HT-29 (cell line): ENCODE measurements around the gene CCDC33. TPM values are rescaled to one million over a fixed set of nuclear protein-coding genes. Genes with fewer than 3 reads are reported as not detected.

Experiments
- DNase-seq: peaks from one replicate; pipeline ENCODE4 v3.0.0-alpha.2; 2015; ENCODE audit warnings: low spot score
- total RNA-seq: library from RNA; depleted of rRNA; stranded (reverse); fragments of >200 nt; shearing (Covaris generic); gene quantifications from 2 replicates; pipeline ENCODE4 v1.2.3, GENCODE V29; 2014

CCDC33 gene
- total RNA-seq, 1 experiment from 2014 or later: 17.0 TPM

DNA sequence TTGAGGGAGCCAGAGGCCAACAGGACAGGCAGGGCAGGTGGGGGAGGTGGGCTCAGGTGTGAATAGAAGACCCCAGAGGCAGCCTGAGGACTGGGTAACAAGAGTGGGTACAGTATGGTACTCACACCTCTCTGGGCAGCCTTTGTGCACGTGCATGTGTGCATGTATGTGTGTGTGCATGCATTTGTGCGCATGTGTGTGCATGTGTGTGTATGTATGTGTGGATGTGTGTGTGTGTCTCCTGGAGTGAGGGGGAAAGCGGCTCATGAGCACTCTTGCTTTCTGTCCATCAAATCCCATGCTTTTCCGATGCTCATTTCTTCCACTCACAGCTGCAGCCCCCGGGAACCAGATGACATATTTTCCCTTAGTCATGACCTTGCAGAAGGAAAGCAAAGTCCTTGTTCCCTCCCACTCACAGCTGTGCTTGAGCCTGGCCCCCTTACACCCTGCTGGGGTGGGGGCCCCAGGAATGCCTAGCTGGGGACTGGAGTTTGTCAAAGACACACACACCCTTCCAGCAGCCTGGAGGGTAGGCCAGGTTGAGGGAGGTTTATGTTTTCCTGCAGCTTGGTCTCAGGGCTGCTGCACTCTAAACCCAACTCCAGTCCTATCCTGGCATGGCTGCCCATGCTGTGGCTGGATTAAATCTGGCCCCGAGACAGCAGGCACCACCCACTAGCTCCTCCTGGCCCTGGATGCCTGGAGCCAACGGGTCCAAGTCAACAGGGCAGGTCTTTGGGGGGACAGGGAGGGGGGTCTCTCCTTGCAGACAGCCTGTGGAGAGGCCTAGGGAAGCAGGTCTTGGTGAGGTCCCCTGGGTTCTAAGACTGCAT, 22.5 kb downstream of the CCDC33 start:
- DNase-seq: no peak

DNA sequence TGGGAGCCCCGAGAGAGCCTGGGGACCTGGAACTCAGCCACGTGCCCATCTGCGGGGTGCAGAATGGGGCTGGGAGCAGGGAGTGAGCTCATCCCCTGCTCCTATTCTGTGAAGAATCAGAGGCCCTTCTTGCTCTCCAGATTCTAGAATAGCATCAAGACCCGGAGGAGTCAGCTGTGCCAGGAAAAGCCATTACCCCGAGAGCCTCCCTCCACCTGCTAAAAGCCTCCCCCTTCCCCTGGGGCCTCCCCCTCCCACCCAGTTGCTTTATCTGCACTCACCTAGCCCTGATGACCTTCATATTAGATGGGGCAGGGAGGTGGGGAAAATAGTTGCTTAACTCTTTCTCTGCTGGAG, 23.1 kb downstream of the CCDC33 start:
- DNase-seq: no peak

DNA sequence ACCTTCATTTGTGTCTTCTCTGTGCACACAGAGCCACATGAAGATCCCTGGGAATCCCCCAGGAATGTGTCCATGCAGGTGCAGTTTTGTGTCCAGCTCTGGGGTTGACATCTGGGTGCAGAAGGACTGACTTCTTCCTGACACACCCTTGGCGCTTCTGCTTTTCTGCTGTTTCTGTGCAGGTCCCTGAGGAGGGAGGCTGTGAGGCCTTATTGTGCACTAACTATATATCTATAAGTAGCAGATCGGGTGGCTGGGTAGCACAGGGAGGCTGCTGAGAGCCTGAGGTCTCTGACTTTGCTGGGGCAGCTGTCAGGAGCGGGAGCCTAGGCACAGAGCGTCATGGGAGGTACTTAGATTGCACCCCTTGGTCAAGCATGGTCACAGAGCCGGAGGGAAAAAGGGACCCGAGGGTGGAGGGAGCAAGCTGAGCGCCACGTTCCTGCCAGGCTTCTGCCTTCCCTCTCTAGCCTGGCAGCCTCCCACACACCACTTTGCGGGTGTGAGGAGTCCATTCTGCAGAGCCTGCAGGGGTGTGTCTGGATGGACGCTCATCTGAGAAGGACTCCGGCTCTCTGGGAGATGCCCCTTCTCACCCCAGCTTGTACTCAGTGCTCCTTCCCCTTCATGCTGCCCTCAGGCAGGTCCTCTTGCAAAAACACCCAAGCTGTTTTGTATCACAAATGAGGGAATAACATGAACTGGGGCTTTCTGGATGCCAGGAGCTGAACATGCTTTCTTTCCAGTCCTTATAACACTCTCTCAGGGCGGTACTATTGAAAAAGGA, 23.9 kb downstream of the CCDC33 start:
- no peak for DNase-seq

DNA sequence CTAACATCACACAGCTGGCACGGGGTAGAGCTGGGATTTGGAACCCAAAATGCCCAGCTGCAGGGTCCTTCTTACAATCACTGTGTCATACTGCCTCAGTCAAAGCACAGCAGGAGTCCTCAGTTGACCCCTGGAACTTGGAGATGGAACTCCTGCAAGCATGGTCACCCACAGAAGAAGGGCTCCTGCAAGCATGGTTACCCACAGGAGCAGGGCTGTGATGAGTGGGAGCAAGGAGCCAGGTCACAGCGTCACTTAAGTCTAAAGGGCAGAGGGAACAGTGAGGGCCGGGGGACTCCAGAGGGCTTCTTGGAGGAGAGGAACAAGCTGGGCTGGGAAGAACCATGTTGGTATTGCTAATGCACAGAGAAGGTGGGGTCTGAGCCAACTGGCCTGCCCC, 24.9 kb downstream of the CCDC33 start:
- no peak for DNase-seq

DNA sequence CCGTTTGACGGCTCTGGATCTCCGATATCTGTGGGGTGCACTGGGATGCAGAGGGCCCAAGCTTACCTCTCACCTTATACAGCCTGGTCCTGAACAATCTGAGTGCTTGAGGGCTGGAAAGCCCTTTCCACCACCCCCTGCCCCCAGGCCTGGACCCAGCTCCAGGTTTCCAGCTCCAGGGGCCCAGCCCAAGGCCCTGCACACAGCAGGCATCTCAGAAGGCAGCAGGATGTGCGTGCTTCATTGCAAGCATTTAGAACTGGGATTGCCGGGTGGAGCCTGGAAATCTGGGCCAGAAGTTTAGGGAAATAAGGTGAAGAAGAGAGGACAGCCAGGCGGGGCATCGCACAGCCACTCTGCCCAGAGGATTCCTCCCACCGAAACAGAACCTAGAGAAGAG, 25.6 kb downstream of the CCDC33 start:
- no peak for DNase-seq

DNA sequence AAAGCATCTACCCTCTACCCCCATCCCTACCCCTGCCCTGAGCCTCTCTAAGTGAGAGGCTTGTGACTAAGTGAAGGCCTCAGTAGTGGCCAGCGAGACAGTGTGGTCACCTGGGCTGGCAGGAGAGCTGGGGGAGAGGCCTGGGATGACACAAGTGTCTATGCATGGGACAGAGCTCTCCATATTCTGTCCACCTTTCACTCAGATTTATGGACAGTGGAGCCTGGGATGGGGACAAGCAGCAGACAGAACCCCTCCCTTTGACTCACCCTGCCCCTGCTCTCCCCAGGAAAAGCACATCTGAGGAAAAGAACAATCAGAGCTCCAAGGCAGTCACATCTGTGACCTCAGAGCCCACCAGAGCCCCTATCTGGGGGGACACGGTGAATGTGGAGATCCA, 26.0 kb downstream of the CCDC33 start:
- DNase-seq: no peak

DNA sequence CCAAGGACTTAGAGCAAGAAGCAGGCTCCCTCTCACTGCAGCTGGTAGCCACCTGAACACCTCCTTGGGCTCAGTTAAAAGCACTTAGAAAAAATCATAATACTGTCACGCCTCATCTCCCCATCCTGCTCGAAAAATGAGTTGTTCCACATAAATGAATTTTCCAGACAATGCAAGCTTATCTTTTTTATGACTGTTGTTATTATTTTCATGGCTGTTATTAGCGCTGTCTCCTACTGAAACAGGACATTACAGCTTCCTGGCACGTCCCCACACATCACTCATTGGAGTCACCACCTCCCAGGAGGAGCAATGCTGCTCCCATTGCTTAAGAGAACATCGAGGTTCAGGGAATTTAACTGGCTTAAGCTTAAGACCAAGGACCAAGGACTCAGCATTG, 26.5 kb downstream of the CCDC33 start:
- no peak for DNase-seq

DNA sequence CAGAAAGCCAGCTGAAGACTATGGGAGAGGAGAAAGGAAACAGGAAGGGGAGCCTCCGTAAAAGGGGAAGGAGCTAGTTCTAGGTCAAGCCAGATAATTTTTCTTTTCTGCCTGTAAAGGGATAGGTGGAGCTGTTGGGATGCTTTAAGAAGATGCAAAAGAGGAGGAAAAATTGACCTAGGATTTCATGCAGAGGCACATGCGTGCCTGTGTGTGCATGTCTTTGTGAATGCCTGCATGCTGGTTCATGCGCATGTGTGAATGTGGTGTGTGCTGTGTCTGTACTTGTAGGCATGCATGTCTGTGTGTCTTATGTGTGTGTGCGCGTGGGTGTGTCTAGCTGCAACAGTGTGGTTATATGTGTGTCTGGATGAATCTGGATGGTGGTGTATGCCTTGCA, 27.3 kb downstream of the CCDC33 start:
- no peak for DNase-seq

DNA sequence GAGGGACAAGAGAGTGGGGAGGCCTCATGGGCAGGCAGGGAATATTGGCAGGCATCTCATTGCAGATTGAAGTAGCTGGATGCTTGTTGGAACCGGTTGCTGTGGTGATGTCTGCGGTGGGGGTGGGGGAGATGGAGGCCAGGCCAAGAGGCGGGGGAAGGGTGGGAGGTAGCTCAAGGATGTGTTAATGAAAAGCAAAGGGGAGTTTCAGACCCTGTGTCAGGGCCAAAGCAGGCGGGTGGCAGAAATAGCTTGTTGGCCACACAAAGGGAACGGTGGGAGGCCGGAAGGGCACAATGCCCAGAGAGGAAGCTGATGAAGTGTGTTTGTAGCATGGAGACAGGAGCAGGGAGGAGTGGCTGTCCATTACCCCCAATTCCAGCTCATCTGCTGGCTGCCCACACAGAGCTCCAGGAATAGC, 28.0 kb downstream of the CCDC33 start:
- no peak for DNase-seq

DNA sequence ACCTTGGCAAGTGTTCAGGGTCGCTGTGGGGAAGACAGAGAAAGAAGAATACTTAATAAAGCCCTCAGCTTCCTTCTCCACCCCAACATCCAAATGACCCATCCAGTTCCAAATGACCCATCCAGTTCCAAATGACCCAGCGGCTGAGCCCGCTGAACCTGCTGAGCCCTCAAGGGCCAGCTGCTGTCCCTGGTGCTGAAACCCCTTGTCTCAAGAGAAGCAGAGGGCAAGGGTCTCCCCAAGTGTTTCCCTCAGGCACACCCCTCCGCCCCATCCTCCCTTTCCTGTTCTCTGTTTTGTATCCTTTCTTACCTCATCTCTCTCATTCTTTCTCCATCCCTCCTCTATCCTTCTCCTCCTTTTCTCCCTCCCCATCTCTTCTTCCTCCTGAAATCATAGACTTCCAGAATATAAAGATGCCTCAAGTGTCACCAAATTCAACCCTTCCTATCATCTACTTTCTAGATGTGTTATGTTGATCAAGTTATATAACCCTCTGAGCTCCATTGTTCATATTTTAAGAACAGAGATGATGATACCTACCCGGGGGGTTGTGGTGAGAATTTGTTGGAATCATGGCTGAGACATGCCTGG, 29.0 kb downstream of the CCDC33 start:
- DNase-seq: peak; percentile 27

DNA sequence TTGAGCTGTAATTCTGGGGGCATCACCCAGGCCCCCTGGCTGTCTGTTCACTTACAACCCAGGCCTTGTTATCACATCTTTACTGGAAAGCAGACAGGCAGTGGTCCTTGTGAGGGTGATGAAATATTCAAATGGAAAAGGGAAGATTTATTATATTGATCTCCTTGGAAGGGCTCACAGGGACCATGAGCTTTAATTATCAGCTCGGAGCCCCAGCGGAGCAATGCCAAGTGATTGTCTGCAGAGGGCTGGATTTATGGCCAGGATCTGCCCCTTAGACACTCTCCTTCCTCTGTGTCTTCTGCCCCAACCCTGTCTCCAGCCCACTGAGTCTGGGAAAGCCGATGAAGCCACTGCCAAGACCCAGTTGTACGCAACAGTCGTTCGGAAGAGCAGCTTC, 31.9 kb downstream of the CCDC33 start:
- DNase-seq: no peak

DNA sequence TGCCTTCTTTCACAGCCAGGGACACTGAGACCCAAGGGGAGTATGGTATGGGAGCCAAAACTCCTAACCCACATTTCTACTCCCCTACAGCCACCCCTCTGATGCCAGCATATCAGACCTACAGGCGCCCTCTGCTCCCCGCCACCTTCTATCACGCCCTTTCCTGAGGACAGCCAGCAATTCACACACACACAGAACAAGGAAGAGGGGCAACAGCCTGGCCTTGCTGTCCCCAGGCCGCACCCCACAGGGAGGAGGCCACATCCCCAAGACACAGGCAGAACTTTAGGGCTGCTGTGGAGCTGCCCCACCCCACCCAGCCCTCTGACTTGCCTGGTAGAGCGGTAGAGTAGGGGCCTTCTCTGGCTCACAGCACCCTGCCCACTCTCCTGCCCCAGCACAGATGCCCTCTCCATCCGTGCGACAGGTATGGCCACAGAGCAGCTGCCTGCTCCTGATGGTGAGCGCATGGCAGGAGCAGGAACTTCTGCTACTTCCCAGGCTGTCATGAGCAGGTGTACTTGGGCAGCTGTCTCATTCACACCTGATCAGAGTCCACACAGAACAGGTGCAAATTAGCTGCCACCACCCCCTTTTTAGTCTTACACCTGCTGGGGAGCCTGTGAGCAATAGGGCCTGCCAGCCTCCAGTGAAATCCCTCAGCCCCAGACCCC, 33.4 kb downstream of the CCDC33 start:
- no peak for DNase-seq

DNA sequence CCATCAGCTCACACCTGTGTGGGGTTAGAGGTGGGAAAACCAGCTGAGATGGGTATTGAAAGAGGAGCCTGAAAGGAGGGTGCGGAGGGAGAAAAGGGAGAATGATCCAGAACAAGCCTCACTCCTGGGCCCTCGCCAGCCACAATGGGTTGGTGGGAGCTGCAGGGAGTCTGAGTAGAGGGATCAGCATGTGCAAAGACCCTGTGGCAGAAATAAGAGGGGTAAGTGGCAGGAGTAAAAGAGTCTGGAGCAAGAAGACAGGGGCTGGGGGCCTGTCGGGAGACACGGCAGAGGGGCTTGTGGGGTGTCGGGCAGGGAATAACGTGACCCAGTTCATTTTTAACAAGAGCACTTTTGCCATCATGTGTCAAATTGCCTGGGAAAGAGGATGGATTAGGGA, 34.0 kb downstream of the CCDC33 start:
- no peak for DNase-seq

DNA sequence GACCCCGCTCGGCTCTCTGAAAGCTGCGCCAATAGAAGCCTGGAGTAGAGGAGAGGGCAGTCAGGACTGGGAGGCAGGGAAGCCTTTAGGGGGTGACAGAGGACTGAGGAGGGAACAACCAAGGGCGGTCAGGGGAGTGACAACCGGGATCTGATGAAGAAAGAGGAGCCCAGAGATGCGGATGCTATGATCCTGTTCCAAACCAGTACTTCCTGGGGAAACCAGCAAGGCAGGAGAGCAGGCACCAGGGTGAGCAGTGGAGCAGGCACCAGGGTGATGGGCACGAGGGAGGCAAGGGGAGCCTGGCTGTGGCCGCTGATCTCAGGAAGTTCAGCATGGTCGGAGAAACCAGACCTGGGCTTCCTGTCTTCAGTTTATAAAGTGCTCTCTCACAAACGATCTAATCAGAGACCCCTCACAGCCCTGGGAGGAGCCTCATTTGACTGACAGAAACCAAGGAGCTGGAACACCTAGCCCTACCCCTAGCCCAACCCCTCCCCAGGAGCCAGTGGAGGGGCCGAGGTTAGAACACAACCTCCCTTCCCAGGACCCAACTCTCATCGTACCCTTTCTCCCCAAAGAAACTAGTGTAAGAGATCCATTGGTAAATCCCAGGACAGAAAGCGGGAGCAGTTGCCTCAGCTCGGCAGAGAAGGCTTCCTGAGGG, 34.9 kb downstream of the CCDC33 start:
- no peak for DNase-seq

DNA sequence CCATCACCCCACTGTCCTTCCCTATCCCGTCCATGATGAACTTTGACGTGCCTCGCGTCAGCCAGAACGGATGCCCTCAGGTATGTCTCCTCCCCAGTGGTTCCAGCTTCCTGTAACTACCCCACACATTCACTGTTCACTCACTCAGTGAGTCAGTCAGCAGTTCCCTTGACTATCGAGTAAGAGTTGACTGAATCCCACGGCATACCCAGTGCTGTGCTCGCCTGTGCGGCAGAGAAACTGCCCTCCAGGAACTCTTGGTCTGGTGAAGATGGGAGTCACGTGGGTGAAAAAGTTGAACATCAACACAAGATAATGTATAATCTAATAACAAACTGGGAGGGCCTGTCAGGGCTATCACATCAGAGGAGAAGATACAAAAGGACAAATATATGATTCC, 36.7 kb downstream of the CCDC33 start:
- DNase-seq: no peak

DNA sequence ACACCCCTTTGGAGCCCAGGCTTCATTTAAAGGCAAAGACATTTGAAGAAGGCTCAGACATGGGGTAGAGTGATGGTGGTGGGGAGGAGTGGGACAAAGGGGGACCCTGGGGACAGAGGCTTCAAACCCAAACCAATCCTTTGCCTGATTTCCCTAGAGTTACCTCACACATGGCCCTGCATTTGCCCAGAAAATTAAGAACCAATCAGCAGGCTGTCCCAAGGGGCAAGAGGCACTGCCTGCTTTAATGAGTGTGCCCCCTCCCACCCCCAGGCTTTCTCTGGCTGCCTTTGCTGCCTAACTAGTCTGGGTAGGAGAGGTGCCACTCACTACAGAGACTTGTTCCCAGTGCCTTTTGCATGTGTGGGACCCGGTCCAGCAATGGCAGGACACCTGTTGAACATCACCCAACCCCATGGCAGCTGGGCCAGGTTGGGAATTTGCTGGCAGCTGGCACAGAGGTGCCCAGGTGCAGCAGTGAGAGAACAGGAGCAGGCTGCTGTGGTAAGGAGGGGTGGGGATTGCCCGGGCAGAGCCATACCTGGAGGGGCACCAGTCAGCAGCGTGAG, 38.4 kb downstream of the CCDC33 start:
- DNase-seq: no peak

DNA sequence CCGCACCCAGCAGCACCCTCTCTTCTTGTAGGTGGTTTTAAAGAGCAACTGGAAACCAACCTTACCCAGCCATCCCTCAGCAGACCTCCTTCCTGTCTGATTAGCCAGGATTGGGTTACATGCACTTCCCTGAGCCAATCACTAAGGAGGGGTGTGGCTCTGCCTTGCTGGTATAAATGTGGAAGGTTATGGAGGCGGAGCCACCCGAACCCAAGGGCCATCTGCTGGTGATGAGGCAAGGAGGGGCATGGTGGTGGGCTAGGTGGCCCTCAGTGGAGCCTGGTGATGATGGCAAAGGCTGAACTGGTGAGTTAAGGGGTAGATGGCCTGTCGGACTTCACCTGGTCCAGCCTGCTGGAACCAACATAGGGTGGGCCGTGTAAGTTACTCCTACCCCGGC, 39.8 kb downstream of the CCDC33 start:
- peak; percentile 4 for DNase-seq

DNA sequence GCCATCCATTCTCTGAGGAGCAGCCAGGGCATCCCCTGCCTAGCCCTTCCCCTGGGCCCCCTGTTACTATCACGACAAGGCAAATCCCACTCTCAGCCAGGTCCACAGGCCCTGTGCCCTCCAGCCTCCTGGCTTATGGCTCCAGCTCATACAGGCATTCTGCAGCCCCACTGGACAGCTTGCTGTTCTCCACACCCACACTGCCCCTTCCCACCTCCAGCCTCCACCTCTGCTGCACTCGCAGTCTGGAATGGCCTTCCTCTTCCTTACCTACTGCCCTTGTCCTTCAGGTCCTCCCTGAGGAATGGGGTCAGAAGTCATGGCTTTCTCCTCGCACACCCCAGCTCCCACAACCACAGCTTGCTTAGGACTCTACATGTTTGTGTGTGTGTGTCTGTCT, 40.4 kb downstream of the CCDC33 start:
- DNase-seq: no peak

DNA sequence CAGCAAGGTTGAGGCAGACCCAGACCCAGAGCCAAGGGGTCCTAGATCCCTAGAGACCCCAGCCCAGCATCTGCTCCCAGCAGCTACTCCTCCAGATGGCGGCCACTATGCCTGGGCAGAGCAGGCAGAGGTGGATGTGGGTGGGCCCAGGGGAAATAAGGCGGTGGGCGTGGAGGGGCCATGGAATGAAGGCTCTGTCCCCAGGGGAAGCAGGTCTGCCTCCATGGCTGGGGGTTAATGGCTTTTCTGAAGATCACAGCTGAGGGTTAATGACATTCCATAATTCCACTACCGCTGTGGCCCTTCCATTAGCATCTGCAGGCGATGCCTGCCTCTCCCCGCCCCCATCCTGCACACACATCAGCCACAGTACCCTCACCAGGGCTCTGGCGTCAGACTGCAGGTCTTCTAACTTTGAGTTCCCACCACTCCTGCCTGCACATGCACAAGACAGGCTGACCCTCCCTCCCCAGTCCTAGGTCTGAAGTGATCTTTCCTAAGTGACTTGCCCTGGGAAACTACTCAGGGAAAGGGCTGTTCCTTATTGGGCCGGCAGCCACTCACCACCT, 41.2 kb downstream of the CCDC33 start:
- DNase-seq: no peak

DNA sequence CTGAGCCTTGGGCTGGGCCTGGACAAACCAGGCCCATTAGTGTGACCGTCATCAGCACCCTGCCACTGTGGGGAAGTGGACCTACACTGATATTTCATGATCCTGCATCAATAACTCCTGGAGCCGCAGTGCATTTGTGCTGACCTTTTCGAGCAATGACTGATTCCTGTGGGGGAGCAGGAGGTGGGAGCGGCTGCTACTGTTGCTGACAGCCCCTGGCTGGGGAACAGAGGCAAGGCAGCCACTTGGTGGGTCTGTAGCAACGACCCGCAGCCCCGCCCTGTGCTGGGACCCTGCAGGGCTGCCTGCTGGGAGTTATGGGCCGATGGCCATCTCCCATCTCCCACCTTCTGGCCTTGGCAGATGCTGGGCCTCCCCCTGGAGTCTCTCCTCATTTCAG, 42.1 kb downstream of the CCDC33 start:
- DNase-seq: no peak
